ENCODE results near the gene KRTAP19-8. TPM values are rescaled to one million over a fixed set of nuclear protein-coding genes. Genes with fewer than 3 reads are reported as not detected.

The KRTAP19-8 gene
- total RNA-seq, 1 donor from 2014 or later = not detected

GRCh38 chr21:31018232-31018631 lies 20.0 kb downstream of the KRTAP19-8 start:
- Histone ChIP-seq H3K36me3 (no peaks in the 10 kb centered on the region), H2AFZ (replicated peaks) (no peak overlapping the region), H3K9ac (no peak overlapping the region), H4K20me1 (ENCODE audit: low read depth) (no peaks in the 10 kb centered on the region), H3K9me3 (ENCODE audit: low read depth) (no peaks in the 10 kb centered on the region), H3K27ac (no peak overlapping the region), H3F3A (ENCODE audit: low read depth) (no peaks in the 10 kb centered on the region), H3K4me1 (no peaks in the 10 kb centered on the region), H3K79me2 (ENCODE audit: low read depth) (no peaks in the 10 kb centered on the region), H3K4me3 (no peak overlapping the region), H3K27me3 (no peaks in the 10 kb centered on the region), H3K4me2 (no peak overlapping the region)
- Mint-ChIP-seq H3K27ac (no peak overlapping the region), H3K36me3 (no peaks in the 10 kb centered on the region), H3K27me3 (ENCODE audit: insufficient read depth, low read depth) (peaks cover 3% of the 10 kb centered on the region), H3K4me1 (no peaks in the 10 kb centered on the region), H3K9me3 (no peaks in the 10 kb centered on the region), H3K4me3 (no peak overlapping the region)
- TF ChIP-seq, protein P1, sequence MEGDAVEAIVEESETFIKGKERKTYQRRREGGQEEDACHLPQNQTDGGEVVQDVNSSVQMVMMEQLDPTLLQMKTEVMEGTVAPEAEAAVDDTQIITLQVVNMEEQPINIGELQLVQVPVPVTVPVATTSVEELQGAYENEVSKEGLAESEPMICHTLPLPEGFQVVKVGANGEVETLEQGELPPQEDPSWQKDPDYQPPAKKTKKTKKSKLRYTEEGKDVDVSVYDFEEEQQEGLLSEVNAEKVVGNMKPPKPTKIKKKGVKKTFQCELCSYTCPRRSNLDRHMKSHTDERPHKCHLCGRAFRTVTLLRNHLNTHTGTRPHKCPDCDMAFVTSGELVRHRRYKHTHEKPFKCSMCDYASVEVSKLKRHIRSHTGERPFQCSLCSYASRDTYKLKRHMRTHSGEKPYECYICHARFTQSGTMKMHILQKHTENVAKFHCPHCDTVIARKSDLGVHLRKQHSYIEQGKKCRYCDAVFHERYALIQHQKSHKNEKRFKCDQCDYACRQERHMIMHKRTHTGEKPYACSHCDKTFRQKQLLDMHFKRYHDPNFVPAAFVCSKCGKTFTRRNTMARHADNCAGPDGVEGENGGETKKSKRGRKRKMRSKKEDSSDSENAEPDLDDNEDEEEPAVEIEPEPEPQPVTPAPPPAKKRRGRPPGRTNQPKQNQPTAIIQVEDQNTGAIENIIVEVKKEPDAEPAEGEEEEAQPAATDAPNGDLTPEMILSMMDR (IDR thresholded peaks at IDR 0.05) = no peak
- TF ChIP-seq EZH2 (IDR thresholded peaks at IDR 0.05) = no peak
- TF ChIP-seq EZH2phosphoT487 (IDR thresholded peaks at IDR 0.05) = no peak
- DNase-seq (ENCODE audit: low spot score) = no peak

- Histone ChIP-seq H3K4me2 (no peak overlapping the region), H3F3A (ENCODE audit: low read depth) (no peaks in the 10 kb centered on the region), H3K4me3 (no peak overlapping the region), H3K9me3 (ENCODE audit: low read depth) (no peaks in the 10 kb centered on the region), H3K27me3 (no peaks in the 10 kb centered on the region), H4K20me1 (ENCODE audit: low read depth) (no peaks in the 10 kb centered on the region), H3K79me2 (ENCODE audit: low read depth) (no peaks in the 10 kb centered on the region), H2AFZ (replicated peaks) (peak overlapping the region; percentile 13), H3K4me1 (no peaks in the 10 kb centered on the region), H3K9ac (no peak overlapping the region), H3K36me3 (no peaks in the 10 kb centered on the region), H3K27ac (no peak overlapping the region)
- TF ChIP-seq EZH2 (IDR thresholded peaks at IDR 0.05) = no peak
- TF ChIP-seq EZH2phosphoT487 (IDR thresholded peaks at IDR 0.05) = no peak
- TF ChIP-seq, protein P1 (IDR thresholded peaks at IDR 0.05) = no peak
- Mint-ChIP-seq H3K27me3 (ENCODE audit: insufficient read depth, low read depth) (peaks cover 6% of the 10 kb centered on the region), H3K4me3 (no peak overlapping the region), H3K9me3 (no peaks in the 10 kb centered on the region), H3K4me1 (no peaks in the 10 kb centered on the region), H3K36me3 (no peaks in the 10 kb centered on the region), H3K27ac (no peak overlapping the region)
- no peak for DNase-seq (ENCODE audit: low spot score)
Measured at GRCh38 chr21:31014891-31015290, 23.4 kb downstream of the KRTAP19-8 start.

DNA sequence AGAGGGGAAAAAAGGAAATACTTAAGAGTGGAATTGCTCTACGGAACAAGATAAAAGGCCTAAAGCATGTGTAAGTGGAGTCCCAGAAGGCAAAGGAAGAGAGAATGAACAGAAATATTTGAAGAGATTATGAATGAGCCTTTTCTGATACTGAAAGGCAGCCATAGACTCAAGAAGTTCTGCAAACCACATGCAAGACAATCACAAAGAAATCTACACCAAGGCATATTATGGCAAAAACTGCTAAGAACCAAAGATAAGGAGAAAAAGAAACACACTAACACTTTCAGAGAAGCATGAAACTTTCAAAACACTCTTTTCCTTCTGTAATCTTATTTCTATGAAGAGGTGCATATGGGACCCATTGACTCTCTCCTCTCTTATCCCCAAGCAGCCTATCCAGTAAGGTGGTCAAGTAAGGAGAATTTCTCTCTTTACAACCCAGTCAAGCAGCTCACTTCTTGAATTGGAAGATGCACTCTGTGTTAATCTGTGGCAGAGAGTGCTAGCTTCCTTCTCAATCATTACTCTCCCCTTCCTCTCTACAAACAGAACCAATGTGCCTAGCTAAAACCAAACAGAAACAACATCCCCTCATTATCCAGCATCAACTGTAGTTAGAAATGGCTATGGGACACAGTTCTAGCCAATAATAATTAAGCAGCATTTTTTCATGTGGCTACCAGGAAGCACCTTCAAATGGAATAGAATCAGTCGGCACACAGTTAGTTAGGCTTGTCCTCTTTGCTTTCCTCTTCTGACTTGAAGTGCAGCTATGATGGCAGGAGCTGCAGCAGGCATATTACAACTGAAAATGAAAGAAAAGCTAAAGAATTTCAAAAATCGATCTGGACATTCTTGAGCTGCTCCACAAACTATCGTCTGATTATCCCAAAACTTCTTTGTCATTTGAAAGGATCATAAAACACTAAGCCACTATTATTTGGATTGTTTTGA lies 25.9 kb downstream of the KRTAP19-8 start:
- H3K79me2 ChIP-seq (ENCODE audit: low read depth) = no peaks in the 10 kb centered on the region
- Mint-ChIP-seq H3K9me3 (peaks cover 2% of the 10 kb centered on the region), H3K27me3 (ENCODE audit: insufficient read depth, low read depth) (peaks cover 6% of the 10 kb centered on the region), H3K27ac (no peak overlapping the region), H3K4me3 (no peak overlapping the region), H3K36me3 (no peaks in the 10 kb centered on the region), H3K4me1 (peaks cover 7% of the 10 kb centered on the region)
- H3K9ac ChIP-seq = no peak overlapping the region
- no peak for TF ChIP-seq EZH2 (IDR thresholded peaks at IDR 0.05)
- TF ChIP-seq EZH2phosphoT487 (IDR thresholded peaks at IDR 0.05) = no peak
- TF ChIP-seq, protein P1 (IDR thresholded peaks at IDR 0.05) = no peak
- H3K4me2 ChIP-seq = no peak overlapping the region
- H4K20me1 ChIP-seq (ENCODE audit: low read depth) = no peaks in the 10 kb centered on the region
- no peaks in the 10 kb centered on the region for H3K9me3 ChIP-seq (ENCODE audit: low read depth)
- no peak overlapping the region for H3K27ac ChIP-seq
- no peak for DNase-seq (ENCODE audit: low spot score)
- H3F3A ChIP-seq (ENCODE audit: low read depth) = no peaks in the 10 kb centered on the region
- H3K36me3 ChIP-seq = no peaks in the 10 kb centered on the region
- no peak overlapping the region for H3K4me3 ChIP-seq
- no peaks in the 10 kb centered on the region for H3K27me3 ChIP-seq
- H2AFZ ChIP-seq (replicated peaks) = no peak overlapping the region
- peaks cover 5% of the 10 kb centered on the region for H3K4me1 ChIP-seq

Measured in neural progenitor cell (in vitro differentiated cells).